ENCODE data around the gene TMEFF2.

DNA sequence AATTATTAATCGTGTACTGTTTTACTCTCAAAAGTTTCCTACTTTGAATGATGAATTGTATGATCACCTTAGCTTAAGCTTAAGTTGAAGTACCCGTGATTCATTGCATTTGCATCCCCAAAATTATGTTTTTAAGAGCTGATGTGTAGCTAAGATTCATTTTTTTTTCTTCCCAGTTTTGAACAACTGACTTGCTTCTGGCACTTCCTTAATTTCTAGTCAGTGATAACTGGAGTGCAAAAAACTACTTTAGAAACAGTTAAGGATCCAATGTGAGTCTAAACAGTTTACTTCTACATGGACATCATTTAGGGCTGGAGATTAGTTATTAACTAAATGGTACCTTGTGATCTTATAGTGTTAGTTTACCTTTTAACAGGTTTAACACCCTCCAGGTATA is 223.9 kb downstream of the TMEFF2 start:
- TF ChIP-seq, protein P1, sequence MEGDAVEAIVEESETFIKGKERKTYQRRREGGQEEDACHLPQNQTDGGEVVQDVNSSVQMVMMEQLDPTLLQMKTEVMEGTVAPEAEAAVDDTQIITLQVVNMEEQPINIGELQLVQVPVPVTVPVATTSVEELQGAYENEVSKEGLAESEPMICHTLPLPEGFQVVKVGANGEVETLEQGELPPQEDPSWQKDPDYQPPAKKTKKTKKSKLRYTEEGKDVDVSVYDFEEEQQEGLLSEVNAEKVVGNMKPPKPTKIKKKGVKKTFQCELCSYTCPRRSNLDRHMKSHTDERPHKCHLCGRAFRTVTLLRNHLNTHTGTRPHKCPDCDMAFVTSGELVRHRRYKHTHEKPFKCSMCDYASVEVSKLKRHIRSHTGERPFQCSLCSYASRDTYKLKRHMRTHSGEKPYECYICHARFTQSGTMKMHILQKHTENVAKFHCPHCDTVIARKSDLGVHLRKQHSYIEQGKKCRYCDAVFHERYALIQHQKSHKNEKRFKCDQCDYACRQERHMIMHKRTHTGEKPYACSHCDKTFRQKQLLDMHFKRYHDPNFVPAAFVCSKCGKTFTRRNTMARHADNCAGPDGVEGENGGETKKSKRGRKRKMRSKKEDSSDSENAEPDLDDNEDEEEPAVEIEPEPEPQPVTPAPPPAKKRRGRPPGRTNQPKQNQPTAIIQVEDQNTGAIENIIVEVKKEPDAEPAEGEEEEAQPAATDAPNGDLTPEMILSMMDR (IDR thresholded peaks at IDR 0.05): no peak
- no peak for TF ChIP-seq POLR2A (IDR thresholded peaks at IDR 0.05)
